ENCODE measurements around the gene CSGALNACT2. TPM values are rescaled to one million over a fixed set of nuclear protein-coding genes. Genes with fewer than 3 reads are reported as not detected.

CSGALNACT2 gene
- total and polyA plus RNA-seq, 2 of the 13 experiments (the other 11 are each of a cell fraction or from before 2014, with no cell fraction given) = 3.3 to 7.1 TPM

DNA sequence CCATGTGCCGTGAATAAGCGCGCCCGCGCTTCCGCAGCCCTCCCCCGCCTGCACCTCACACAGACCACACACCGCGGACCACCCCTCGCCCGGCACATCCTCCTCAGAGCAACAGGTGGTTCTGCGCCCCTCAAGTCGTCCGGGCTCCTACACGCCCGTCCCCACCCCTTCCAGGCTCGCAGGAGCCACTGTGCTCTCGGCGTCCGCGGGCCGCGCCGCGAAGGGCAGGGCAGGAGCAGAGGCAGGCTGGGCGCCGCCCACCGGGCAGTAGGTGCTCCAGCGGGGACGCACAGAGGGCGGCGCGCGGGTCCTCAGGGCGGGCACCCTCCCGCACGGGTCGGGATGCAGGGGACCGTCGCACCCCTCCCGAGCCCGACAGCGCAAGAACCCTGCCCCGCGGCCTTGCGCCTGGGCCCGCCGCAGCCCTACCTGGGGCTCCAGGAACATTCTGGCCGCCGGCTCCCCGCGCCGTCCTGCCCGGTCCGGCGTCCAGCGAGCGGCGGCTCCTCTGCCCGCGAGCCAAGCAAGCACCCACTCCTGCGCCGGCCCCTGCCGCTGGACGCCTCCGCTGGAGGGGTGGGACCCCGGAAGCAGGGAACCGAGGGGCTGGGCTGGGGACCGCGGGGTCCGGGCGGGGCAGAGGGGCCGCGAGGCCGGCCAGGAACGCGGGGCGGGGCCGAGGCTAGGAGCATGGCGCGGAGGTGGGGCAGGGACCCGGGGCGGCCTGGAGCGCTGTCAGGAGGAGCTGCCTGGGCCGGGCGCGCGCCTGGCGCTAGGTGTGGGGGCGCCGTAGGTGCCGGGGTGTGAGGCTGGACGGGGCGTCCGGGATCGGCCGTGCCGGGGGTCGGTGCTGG, 91.2 kb downstream of the CSGALNACT2 start (continued):
- TF ChIP-seq, protein P1, sequence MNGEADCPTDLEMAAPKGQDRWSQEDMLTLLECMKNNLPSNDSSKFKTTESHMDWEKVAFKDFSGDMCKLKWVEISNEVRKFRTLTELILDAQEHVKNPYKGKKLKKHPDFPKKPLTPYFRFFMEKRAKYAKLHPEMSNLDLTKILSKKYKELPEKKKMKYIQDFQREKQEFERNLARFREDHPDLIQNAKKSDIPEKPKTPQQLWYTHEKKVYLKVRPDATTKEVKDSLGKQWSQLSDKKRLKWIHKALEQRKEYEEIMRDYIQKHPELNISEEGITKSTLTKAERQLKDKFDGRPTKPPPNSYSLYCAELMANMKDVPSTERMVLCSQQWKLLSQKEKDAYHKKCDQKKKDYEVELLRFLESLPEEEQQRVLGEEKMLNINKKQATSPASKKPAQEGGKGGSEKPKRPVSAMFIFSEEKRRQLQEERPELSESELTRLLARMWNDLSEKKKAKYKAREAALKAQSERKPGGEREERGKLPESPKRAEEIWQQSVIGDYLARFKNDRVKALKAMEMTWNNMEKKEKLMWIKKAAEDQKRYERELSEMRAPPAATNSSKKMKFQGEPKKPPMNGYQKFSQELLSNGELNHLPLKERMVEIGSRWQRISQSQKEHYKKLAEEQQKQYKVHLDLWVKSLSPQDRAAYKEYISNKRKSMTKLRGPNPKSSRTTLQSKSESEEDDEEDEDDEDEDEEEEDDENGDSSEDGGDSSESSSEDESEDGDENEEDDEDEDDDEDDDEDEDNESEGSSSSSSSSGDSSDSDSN (CRISPR knock-in tag; IDR thresholded peaks at IDR 0.05) = peak; percentile 39; the same call in 1 of the 2 replicates
- TF ChIP-seq, protein P2, sequence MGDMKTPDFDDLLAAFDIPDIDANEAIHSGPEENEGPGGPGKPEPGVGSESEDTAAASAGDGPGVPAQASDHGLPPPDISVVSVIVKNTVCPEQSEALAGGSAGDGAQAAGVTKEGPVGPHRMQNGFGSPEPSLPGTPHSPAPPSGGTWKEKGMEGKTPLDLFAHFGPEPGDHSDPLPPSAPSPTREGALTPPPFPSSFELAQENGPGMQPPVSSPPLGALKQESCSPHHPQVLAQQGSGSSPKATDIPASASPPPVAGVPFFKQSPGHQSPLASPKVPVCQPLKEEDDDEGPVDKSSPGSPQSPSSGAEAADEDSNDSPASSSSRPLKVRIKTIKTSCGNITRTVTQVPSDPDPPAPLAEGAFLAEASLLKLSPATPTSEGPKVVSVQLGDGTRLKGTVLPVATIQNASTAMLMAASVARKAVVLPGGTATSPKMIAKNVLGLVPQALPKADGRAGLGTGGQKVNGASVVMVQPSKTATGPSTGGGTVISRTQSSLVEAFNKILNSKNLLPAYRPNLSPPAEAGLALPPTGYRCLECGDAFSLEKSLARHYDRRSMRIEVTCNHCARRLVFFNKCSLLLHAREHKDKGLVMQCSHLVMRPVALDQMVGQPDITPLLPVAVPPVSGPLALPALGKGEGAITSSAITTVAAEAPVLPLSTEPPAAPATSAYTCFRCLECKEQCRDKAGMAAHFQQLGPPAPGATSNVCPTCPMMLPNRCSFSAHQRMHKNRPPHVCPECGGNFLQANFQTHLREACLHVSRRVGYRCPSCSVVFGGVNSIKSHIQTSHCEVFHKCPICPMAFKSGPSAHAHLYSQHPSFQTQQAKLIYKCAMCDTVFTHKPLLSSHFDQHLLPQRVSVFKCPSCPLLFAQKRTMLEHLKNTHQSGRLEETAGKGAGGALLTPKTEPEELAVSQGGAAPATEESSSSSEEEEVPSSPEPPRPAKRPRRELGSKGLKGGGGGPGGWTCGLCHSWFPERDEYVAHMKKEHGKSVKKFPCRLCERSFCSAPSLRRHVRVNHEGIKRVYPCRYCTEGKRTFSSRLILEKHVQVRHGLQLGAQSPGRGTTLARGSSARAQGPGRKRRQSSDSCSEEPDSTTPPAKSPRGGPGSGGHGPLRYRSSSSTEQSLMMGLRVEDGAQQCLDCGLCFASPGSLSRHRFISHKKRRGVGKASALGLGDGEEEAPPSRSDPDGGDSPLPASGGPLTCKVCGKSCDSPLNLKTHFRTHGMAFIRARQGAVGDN (CRISPR knock-in tag; IDR thresholded peaks at IDR 0.05) = peak; percentile 33
- TF ChIP-seq ZUFSP (CRISPR knock-in tag; IDR thresholded peaks at IDR 0.05; ENCODE audit: borderline replicate concordance) (no peak), ERF (CRISPR knock-in tag; IDR thresholded peaks at IDR 0.05) (no peak), BCL6 (CRISPR knock-in tag; IDR thresholded peaks at IDR 0.05) (no peak)

All from HepG2 (cell line).